Heart left ventricle (tissue), 16 donors: ENCODE measurements around the gene SLC25A13. TPM values are rescaled to one million over a fixed set of nuclear protein-coding genes. Genes with fewer than 3 reads are reported as not detected.
A peak's percentile ranks its signal among the peaks of the same experiment; 100 is the strongest.

Source experiments
- ATAC-seq, 4 donors: fragments of 200-7000 bp; cut with Tn5 transposase; one replicate each; pipeline ENCODE4 v1.9.1; 2020 to 2022; ENCODE audit warnings: moderate library complexity in 4 of 4, mild to moderate bottlenecking in 3 of 4, moderate number of reproducible peaks in 1 of 4
- DNase-seq, 5 donors: peaks; one replicate each; pipeline ENCODE4 v3.0.0-alpha.2; 2020
- H3K27ac ChIP-seq, 12 donors: fragments of 200-600 bp; sonication (generic) in 4 of 12; one replicate each; pipeline versions ENCODE4 v1.5.0 to v1.8.0; 2016 to 2022; ENCODE audit warnings: mild to moderate bottlenecking in 2 of 12
- H3K27me3 ChIP-seq, 9 donors: fragments of 200-600 bp; sonication (generic) in 2 of 9; one replicate each; pipeline versions ENCODE4 v1.5.1 to v1.8.0; 2016 to 2022; ENCODE audit warnings: mild to moderate bottlenecking in 3 of 9
- H3K36me3 ChIP-seq, 9 donors: fragments of 200-600 bp; sonication (generic) in 2 of 9; one replicate each; pipeline versions ENCODE4 v1.5.0 to v1.8.0; 2018 to 2022; ENCODE audit warnings: mild to moderate bottlenecking in 2 of 9
- H3K4me1 ChIP-seq, 12 donors: fragments of 200-600 bp; sonication (generic) in 4 of 12; one replicate each; pipeline versions ENCODE4 v1.5.0 to v1.8.0; 2016 to 2022; ENCODE audit warnings: mild to moderate bottlenecking in 3 of 12
- H3K4me3 ChIP-seq, 12 donors: fragments of 200-600 bp; sonication (generic) in 4 of 12; one replicate each; pipeline versions ENCODE4 v1.5.0 to v1.8.0; 2017 to 2022; ENCODE audit warnings: mild to moderate bottlenecking in 9 of 12, moderate library complexity in 4 of 12
- H3K9me3 ChIP-seq, 12 donors: fragments of 200-600 bp; sonication (generic) in 4 of 12; one replicate each; pipeline versions ENCODE4 v1.5.0 to v1.8.0; 2016 to 2022; ENCODE audit warnings: mild to moderate bottlenecking in 1 of 12
- POLR2A ChIP-seq, 2 donors: fragments of 450-650 bp; IDR thresholded peaks; one replicate each; pipeline ENCODE4 v1.6.1; 2017; ENCODE audit warnings: antibody characterized with exemption in 2 of 2, mild to moderate bottlenecking in 2 of 2, moderate library complexity in 2 of 2
- WGBS, 4 donors: extraction: QIAGEN DNeasy Blood & Tissue Kit in 2 of 4; methylation state at CpG; one replicate each; pipeline versions ENCODE4 v1.1.5 to v1.1.7; 2013 to 2018; 5-methylcytosine and 5-hydroxymethylcytosine counted together
- intact Hi-C, 10 donors: fragments of 100-400 bp; cut with DNase I; formaldehyde crosslinking; loops; one replicate each; pipeline versions ENCODE4 v1.11.1 to v1.14.2; 2022
- polyA plus RNA-seq, 2 donors: library from polyadenylated mRNA; stranded (reverse); fragments of 200-250 nt; gene quantifications; one replicate each; pipeline ENCODE4 v1.2.3, GENCODE V29; 2013
- total RNA-seq, 9 donors: library from RNA; depleted of rRNA in 2 of 9; stranded (reverse); fragments of >200 nt in 2 of 9; fragmentation: NEBNext Ultra II Directional in 3 of 9; extraction: Animal tissue kit (Norgen Biotek cat#: 25700) in 3 of 9; gene quantifications; one replicate each; pipeline versions ENCODE4 v1.1.0 to v1.2.4, GENCODE V29; 2016 to 2023
- TF ChIP-seq, protein P1 (sequence below), 12 donors: fragments of 200-600 bp; sonication (generic) in 4 of 12; IDR thresholded peaks; one replicate each; pipeline versions ENCODE4 v1.5.0 to v1.8.0; 2018 to 2022; ENCODE audit warnings: antibody characterized with exemption in 12 of 12, mild to moderate bottlenecking in 5 of 12
- donor health status: ischemic (EF 13 %, LVEDD 7.1; RV severe dilation, severe dysfunction).
- donor health status: healthy with polysubstance abuse.
- donor health status: DM: no; HTN: yes; CAD: no.
- donor health status: DM: no; HTN: no; CAD: no.
- donor health status: ischemic (EF 25% LVEDD 6.9; RV normal size, moderate dysfunction).
- donor health status: ischemic (EF 25% LVEDD 5.7; RV mildly dilated, moderate dysfunction).
- donor health status: healthy.
- donor health status: DM: yes; HTN: yes; CAD: no.
- donor health status: ischemic (EF 35%, LVEDD 5.7; RV mildly dilated, moderate dysfunction).
- donor health status: nonischemic (EF 11% LVEDD 7.7; RV severe dilation, severe dysfunction).
- donor health status: DM: yes; HTN: yes; CAD: no.
- donor health status: PGD.
- donor health status: ischemic (EF 29% LVEDD 5.4; RV normal size, mild dysfunction).
- donor health status: nonischemic (EF 23%, LVEDD 6.1; RV moderate dilation, normal function).

SLC25A13 gene
- total and polyA plus RNA-seq, 11 donors: 3.7 to 17.9 (median 11.4) TPM

- WGBS, 4 donors: 90 to 94% (median 92%) methylated on average over 5 of the region's 5 CpGs
Observed at GRCh38 chr7:96233528-96234154, 88.3 kb downstream of the SLC25A13 start.

GRCh38 chr7:96233084-96233483 lies 88.8 kb downstream of the SLC25A13 start:
- no peak for ATAC-seq
- Histone ChIP-seq H3K36me3 (peaks cover 0 to 27% (median 4%) of the 10 kb centered on the region in 9 donors), H3K27ac (no peak overlapping the region), H3K27me3 (no peaks in the 10 kb centered on the region), H3K9me3 (no peaks in the 10 kb centered on the region), H3K4me3 (no peak overlapping the region), H3K4me1 (peaks cover 0 to 43% (median 25%) of the 10 kb centered on the region in 12 donors)
- TF ChIP-seq, protein P1, sequence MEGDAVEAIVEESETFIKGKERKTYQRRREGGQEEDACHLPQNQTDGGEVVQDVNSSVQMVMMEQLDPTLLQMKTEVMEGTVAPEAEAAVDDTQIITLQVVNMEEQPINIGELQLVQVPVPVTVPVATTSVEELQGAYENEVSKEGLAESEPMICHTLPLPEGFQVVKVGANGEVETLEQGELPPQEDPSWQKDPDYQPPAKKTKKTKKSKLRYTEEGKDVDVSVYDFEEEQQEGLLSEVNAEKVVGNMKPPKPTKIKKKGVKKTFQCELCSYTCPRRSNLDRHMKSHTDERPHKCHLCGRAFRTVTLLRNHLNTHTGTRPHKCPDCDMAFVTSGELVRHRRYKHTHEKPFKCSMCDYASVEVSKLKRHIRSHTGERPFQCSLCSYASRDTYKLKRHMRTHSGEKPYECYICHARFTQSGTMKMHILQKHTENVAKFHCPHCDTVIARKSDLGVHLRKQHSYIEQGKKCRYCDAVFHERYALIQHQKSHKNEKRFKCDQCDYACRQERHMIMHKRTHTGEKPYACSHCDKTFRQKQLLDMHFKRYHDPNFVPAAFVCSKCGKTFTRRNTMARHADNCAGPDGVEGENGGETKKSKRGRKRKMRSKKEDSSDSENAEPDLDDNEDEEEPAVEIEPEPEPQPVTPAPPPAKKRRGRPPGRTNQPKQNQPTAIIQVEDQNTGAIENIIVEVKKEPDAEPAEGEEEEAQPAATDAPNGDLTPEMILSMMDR (IDR thresholded peaks at IDR 0.05): no peak
- no peak for TF ChIP-seq POLR2A (IDR thresholded peaks at IDR 0.05)
- intact Hi-C loops: loop anchor here in 2 of 10 donors (10.0 kb wide), 1 partner anchor 92 kb away; the partner anchor contains the start of gene SLC25A13 (in 2 of the 2)
- WGBS, 4 donors: 97 to 98% (median 98%) methylated on average over 3 of the region's 3 CpGs
- DNase-seq: no peak

More at GRCh38 chr7:96233528-96234154, 88.3 kb downstream of the SLC25A13 start:
- Histone ChIP-seq H3K9me3 (no peaks in the 10 kb centered on the region), H3K27ac (no peak overlapping the region), H3K27me3 (no peaks in the 10 kb centered on the region), H3K4me3 (no peak overlapping the region), H3K36me3 (peaks cover 0 to 27% (median 3%) of the 10 kb centered on the region in 9 donors), H3K4me1 (peaks cover 0 to 45% (median 27%) of the 10 kb centered on the region in 12 donors)
- intact Hi-C loops: loop anchor here in 2 of 10 donors (10.0 kb wide), 1 partner anchor 91 kb away; the partner anchor contains the start of gene SLC25A13 (in 2 of the 2)
- TF ChIP-seq, protein P1 (IDR thresholded peaks at IDR 0.05): no peak
- TF ChIP-seq POLR2A (IDR thresholded peaks at IDR 0.05): no peak
- ATAC-seq: no peak
- DNase-seq: no peak

DNA sequence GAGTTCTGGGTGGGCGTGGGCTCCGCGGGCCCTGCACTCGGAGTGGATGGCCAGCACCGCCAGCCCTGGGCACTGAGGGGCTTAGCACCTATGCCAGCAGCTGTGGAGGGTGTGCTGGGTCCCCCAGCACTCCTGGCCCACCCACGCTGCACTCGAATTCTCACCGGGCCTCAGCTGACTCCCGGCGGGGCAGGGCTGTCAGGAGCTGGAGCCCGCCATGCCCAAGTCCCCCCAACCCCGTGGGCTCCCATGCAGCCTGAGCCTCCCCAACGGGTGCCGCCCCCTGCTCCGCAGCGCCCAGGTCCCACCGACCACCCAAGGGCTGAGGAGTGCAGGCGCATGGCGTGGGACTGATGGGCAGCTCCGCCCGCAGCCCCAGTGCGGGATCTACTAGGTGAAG lies 93.1 kb downstream of the SLC25A13 start:
- TF ChIP-seq, protein P1 (IDR thresholded peaks at IDR 0.05): no peak
- no peak for TF ChIP-seq POLR2A (IDR thresholded peaks at IDR 0.05)
- WGBS, 4 donors: 99 to 100% (median 99%) methylated on average over 3 to 22 of the region's 22 CpGs
- intact Hi-C loops: no loop called here
- H3K27ac ChIP-seq: no peak overlapping the region
- ATAC-seq (peak in 1 of 4 donors; percentile 27), DNase-seq (no peak)
- peaks cover 0 to 3% (median 0%) of the 10 kb centered on the region in 12 donors for H3K4me1 ChIP-seq
- H3K27me3 ChIP-seq: no peaks in the 10 kb centered on the region
- H3K9me3 ChIP-seq: no peaks in the 10 kb centered on the region
- H3K4me3 ChIP-seq: no peak overlapping the region
- H3K36me3 ChIP-seq: peaks cover 0 to 22% (median 2%) of the 10 kb centered on the region in 9 donors

GRCh38 chr7:96225251-96225650 lies 96.6 kb downstream of the SLC25A13 start:
- TF ChIP-seq POLR2A (IDR thresholded peaks at IDR 0.05): no peak
- TF ChIP-seq, protein P1 (IDR thresholded peaks at IDR 0.05): no peak
- no peaks in the 10 kb centered on the region for H3K9me3 ChIP-seq
- peaks cover 0 to 7% (median 0%) of the 10 kb centered on the region in 9 donors for H3K36me3 ChIP-seq
- intact Hi-C loops: no loop called here
- no peaks in the 10 kb centered on the region for H3K27me3 ChIP-seq
- H3K4me1 ChIP-seq: peaks cover 0 to 2% (median 0%) of the 10 kb centered on the region in 12 donors
- WGBS, 4 donors: 97 to 99% (median 97%) methylated on average over 5 of the region's 5 CpGs
- H3K4me3 ChIP-seq: no peak overlapping the region
- no peak overlapping the region for H3K27ac ChIP-seq
- ATAC-seq (no peak), DNase-seq (no peak)
